HCT116 (cell line): ENCODE measurements around the gene ARHGAP31. TPM values are rescaled to one million over a fixed set of nuclear protein-coding genes. Genes with fewer than 3 reads are reported as not detected.

Experiments
- ATAC-seq: fragments of 200-7000 bp; cut with Tn5 transposase; 2 replicates; pipeline ENCODE4 v1.9.1; 2020; ENCODE audit warnings: mild to moderate bottlenecking, moderate library complexity
- BruUV-seq: library from RNA; stranded (reverse); fragments of 400-500 nt; replicated peaks from 2 replicates; lab custom pipeline; 2021; lab: Mats Ljungman, UMichigan
- CTCF ChIA-PET: fragments of 300-600 bp; sonication (Branson Sonifier 250); formaldehyde crosslinking; loops from one replicate; lab custom pipeline; 2021; ENCODE audit warnings: antibody characterized with exemption; lab: Charles Lee
- POLR2A ChIA-PET: fragments of 300-600, 350-600 bp; sonication (Branson Sonifier 250); formaldehyde crosslinking; loops from one replicate; lab custom pipeline; 2021; ENCODE audit warnings: antibody characterized with exemption; lab: Charles Lee
- RAD21 ChIA-PET, 2 experiments: fragments of 300-600 bp; sonication (Branson Sonifier 250); formaldehyde crosslinking; loops; one replicate each; lab custom pipeline; 2023; ENCODE audit warnings: low total read pairs in 2 of 2; ENCODE audit not compliant: uncharacterized antibody in 2 of 2, unreplicated experiment in 2 of 2, low non-redundant PET in 1 of 2; lab: Charles Lee
- DNase-seq: peaks from one replicate; pipeline ENCODE4 v3.0.0-alpha.2; 2010; ENCODE audit warnings: low read depth, low spot score
- H2AFZ ChIP-seq: fragments of 200-600 bp; shearing (Covaris generic), sonication (generic); 2 replicates; pipeline ENCODE4 v1.6.1; 2017; ENCODE audit warnings: low read depth, mixed run types, mixed read lengths, antibody characterized with exemption, low read length; ENCODE audit not compliant: poor library complexity, severe bottlenecking
- H3K27ac ChIP-seq: 2 replicates; pipeline ENCODE4 v1.5.1; 2012; ENCODE audit warnings: low read depth, low read length
- H3K27me3 ChIP-seq: fragments of 200-600 bp; sonication (generic); 2 replicates; pipeline ENCODE4 v1.6.1; 2016; ENCODE audit warnings: mixed run types, low read length, mixed read lengths; ENCODE audit not compliant: insufficient read depth
- H3K36me3 ChIP-seq, 2 experiments: fragments of 200-500 bp in 1 of 2; fragments of 200-600 bp in 1 of 2; sonication (Bioruptor generic) in 1 of 2; sonication (generic) in 1 of 2; 2 replicates each; pipeline versions ENCODE4 v1.5.1 to v1.6.1; 2014 to 2016; ENCODE audit warnings: low read length in 2 of 2, inconsistent platforms in 1 of 2, mixed read lengths in 1 of 2, mixed run types in 1 of 2; ENCODE audit not compliant: insufficient read depth in 2 of 2, control insufficient read depth in 1 of 2
- H3K4me1 ChIP-seq, 2 experiments: fragments of 200-600 bp in 1 of 2; sonication (generic) in 1 of 2; 2 replicates each; pipeline versions ENCODE4 v1.5.1 to v1.6.1; 2012 to 2017; ENCODE audit warnings: low read length in 2 of 2, inconsistent platforms in 1 of 2, mild to moderate bottlenecking in 1 of 2, mixed read lengths in 1 of 2, mixed run types in 1 of 2, moderate library complexity in 1 of 2; ENCODE audit not compliant: insufficient read depth in 2 of 2, control insufficient read depth in 1 of 2
- H3K4me2 ChIP-seq: fragments of 200-600 bp; sonication (generic); 2 replicates; pipeline ENCODE4 v1.6.1; 2017; ENCODE audit warnings: mixed run types, low read length, mixed read lengths
- H3K4me3 ChIP-seq, 2 experiments: fragments of 200-600 bp in 1 of 2; sonication (generic) in 1 of 2; replicated peaks in 1 of 2; 2 replicates each; pipeline ENCODE4 v1.5.1; 2011 to 2016; ENCODE audit warnings: low read length in 2 of 2, control low read depth in 1 of 2, low read depth in 1 of 2, mild to moderate bottlenecking in 1 of 2, mixed read lengths in 1 of 2, mixed run types in 1 of 2
- H3K79me2 ChIP-seq: fragments of 200-600 bp; sonication (generic); 2 replicates; pipeline ENCODE4 v1.6.1; 2017; ENCODE audit warnings: mild to moderate bottlenecking, mixed run types, low read length, moderate library complexity, mixed read lengths; ENCODE audit not compliant: insufficient read depth
- H3K9ac ChIP-seq: fragments of 200-600 bp; sonication (generic); 2 replicates; pipeline ENCODE4 v1.6.1; 2016; ENCODE audit warnings: low read length, mixed read lengths
- H3K9me2 ChIP-seq: fragments of 200-600 bp; sonication (generic), shearing (Covaris generic); 2 replicates; pipeline ENCODE4 v1.6.1; 2017; ENCODE audit warnings: mixed run types, mild to moderate bottlenecking, moderate library complexity; ENCODE audit not compliant: insufficient read depth
- H3K9me3 ChIP-seq, 2 experiments: fragments of 200-500 bp in 1 of 2; fragments of 200-600 bp in 1 of 2; sonication (Bioruptor generic) in 1 of 2; sonication (generic) in 1 of 2; 2 replicates each; pipeline ENCODE4 v1.6.1; 2014 to 2017; ENCODE audit warnings: low read length in 2 of 2, mixed read lengths in 2 of 2, inconsistent platforms in 1 of 2, low read depth in 1 of 2, mild to moderate bottlenecking in 1 of 2, mixed run types in 1 of 2, moderate library complexity in 1 of 2; ENCODE audit not compliant: control insufficient read depth in 1 of 2, insufficient read depth in 1 of 2
- H4K20me1 ChIP-seq: fragments of 200-600 bp; sonication (generic), shearing (Covaris generic); 2 replicates; pipeline ENCODE4 v1.6.1; 2017; ENCODE audit warnings: mixed run types, mild to moderate bottlenecking, moderate library complexity; ENCODE audit not compliant: insufficient read depth
- CBX3 ChIP-seq: IDR thresholded peaks from 2 replicates; pipeline ENCODE4 v1.6.1; 2012; ENCODE audit warnings: low read depth
- CEBPB ChIP-seq: IDR thresholded peaks from 2 replicates; pipeline ENCODE4 v1.6.1; 2012; ENCODE audit warnings: low read depth
- EZH2 ChIP-seq: fragments of 200-600 bp; sonication (generic); IDR thresholded peaks from 2 replicates; pipeline ENCODE4 v1.6.1; 2017; ENCODE audit warnings: antibody characterized with exemption, mixed run types
- EZH2phosphoT487 ChIP-seq: fragments of 200-600 bp; IDR thresholded peaks from 2 replicates; pipeline ENCODE4 v1.6.1; 2018; ENCODE audit warnings: antibody characterized with exemption, borderline replicate concordance
- FOSL1 ChIP-seq: IDR thresholded peaks from 2 replicates; pipeline ENCODE4 v1.6.1; 2012; ENCODE audit warnings: low read depth
- JUND ChIP-seq: IDR thresholded peaks from 2 replicates; pipeline ENCODE4 v1.6.1; 2012
- POLR2A ChIP-seq: IDR thresholded peaks from 2 replicates; pipeline ENCODE4 v1.7.0; 2011; ENCODE audit warnings: borderline replicate concordance; ENCODE audit not compliant: insufficient read depth, insufficient read length; ENCODE audit errors: extremely low read depth
- RAD21 ChIP-seq: IDR thresholded peaks from 2 replicates; pipeline ENCODE4 v1.6.1; 2012; ENCODE audit warnings: low read depth, mild to moderate bottlenecking
- SIN3A ChIP-seq: IDR thresholded peaks from 2 replicates; pipeline ENCODE4 v1.6.1; 2012; ENCODE audit warnings: low read depth
- SP1 ChIP-seq: IDR thresholded peaks from 2 replicates; pipeline ENCODE4 v1.6.1; 2012; ENCODE audit warnings: low read depth
- TCF7L2 ChIP-seq: IDR thresholded peaks from 2 replicates; pipeline ENCODE4 v1.7.0; 2011; ENCODE audit warnings: borderline replicate concordance, inconsistent platforms; ENCODE audit not compliant: insufficient read depth, insufficient read length; ENCODE audit errors: extremely low read depth
- YY1 ChIP-seq: IDR thresholded peaks from 2 replicates; pipeline ENCODE4 v1.6.1; 2011; ENCODE audit warnings: low read length, low read depth, moderate library complexity, mild to moderate bottlenecking; ENCODE audit not compliant: insufficient replicate concordance; ENCODE audit errors: extremely low read depth
- ZFX ChIP-seq: fragments of 450-650 bp; IDR thresholded peaks from 2 replicates; pipeline ENCODE4 v1.6.1; 2017
- intact Hi-C: fragments of 100-400 bp; cut with micrococcal nuclease; formaldehyde crosslinking; loops from 2 replicates; pipeline ENCODE4 v1.10.0; 2022
- total RNA-seq: library from RNA; stranded (reverse); gene quantifications from one replicate; pipeline ENCODE4 v1.2.1, GENCODE V29; 2021; ENCODE audit not compliant: unreplicated experiment
- TF ChIP-seq, protein P1 (sequence below), 3 experiments: fragments of 200-600 bp in 1 of 3; sonication (generic) in 1 of 3; IDR thresholded peaks in 2 of 3; conservative IDR thresholded peaks in 1 of 3; 2 replicates each; pipeline ENCODE4 v1.5.1; 2012 to 2017; ENCODE audit warnings: low read depth in 2 of 3, low read length in 2 of 3, antibody characterized with exemption in 1 of 3, borderline replicate concordance in 1 of 3, control low read depth in 1 of 3, mild to moderate bottlenecking in 1 of 3, mixed read lengths in 1 of 3, mixed run types in 1 of 3, moderate library complexity in 1 of 3; ENCODE audit not compliant: insufficient read depth in 1 of 3
- TF ChIP-seq, protein P2 (sequence below): IDR thresholded peaks from 2 replicates; pipeline ENCODE4 v1.6.1; 2012
- TF ChIP-seq, protein P3 (sequence below): IDR thresholded peaks from 2 replicates; pipeline ENCODE4 v1.6.1; 2011; ENCODE audit warnings: mild to moderate bottlenecking, low read length, moderate library complexity; ENCODE audit not compliant: insufficient replicate concordance; ENCODE audit errors: extremely low read depth

Gene ARHGAP31
- total RNA-seq, 1 experiment from 2014 or later: 0.93 TPM

DNA sequence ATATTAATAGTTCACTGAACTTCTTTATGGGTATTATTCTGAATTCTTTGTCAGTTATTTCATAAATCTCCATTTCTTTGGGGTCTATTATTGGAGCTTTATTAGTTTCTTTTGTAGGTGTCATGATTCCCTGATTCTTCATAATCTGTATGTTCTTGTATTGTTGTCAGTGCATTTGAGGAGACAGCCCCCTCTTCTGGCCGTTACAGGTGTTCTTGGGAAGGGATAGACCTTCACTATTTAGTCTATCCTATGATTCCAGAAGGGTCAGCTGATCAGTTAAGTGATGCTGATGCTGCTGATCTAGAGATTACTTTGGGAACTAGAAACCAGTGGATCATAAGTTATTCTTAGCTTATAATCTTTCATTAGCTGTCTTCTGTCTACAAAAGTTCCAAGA is 134.4 kb downstream of the ARHGAP31 start:
- H3K4me2 ChIP-seq: no peak overlapping the region
- CTCF ChIA-PET: no interaction called here
- no peak overlapping the region for H3K27ac ChIP-seq
- H3K79me2 ChIP-seq: no peaks in the 10 kb centered on the region
- H3K9ac ChIP-seq: no peak overlapping the region
- no peak overlapping the region for H2AFZ ChIP-seq
- peaks cover 32 to 40% of the 10 kb centered on the region in 2 experiments for H3K36me3 ChIP-seq
- H3K9me3 ChIP-seq: peaks cover 0 to 2% of the 10 kb centered on the region in 2 experiments; a peak in 2 of 4 replicates
- H3K9me2 ChIP-seq: no peaks in the 10 kb centered on the region
- H3K4me1 ChIP-seq: no peaks in the 10 kb centered on the region
- H3K4me3 ChIP-seq: no peak overlapping the region
- TF ChIP-seq EZH2phosphoT487: no peak
- no peak for TF ChIP-seq CBX3
- no peak for TF ChIP-seq CEBPB
- TF ChIP-seq EZH2: no peak
- no peak for TF ChIP-seq SP1
- no peak for TF ChIP-seq JUND
- TF ChIP-seq, protein P1, sequence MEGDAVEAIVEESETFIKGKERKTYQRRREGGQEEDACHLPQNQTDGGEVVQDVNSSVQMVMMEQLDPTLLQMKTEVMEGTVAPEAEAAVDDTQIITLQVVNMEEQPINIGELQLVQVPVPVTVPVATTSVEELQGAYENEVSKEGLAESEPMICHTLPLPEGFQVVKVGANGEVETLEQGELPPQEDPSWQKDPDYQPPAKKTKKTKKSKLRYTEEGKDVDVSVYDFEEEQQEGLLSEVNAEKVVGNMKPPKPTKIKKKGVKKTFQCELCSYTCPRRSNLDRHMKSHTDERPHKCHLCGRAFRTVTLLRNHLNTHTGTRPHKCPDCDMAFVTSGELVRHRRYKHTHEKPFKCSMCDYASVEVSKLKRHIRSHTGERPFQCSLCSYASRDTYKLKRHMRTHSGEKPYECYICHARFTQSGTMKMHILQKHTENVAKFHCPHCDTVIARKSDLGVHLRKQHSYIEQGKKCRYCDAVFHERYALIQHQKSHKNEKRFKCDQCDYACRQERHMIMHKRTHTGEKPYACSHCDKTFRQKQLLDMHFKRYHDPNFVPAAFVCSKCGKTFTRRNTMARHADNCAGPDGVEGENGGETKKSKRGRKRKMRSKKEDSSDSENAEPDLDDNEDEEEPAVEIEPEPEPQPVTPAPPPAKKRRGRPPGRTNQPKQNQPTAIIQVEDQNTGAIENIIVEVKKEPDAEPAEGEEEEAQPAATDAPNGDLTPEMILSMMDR (IDR thresholded peaks at IDR 0.05 in 2 of 3, conservative IDR thresholded peaks at IDR 0.05 in 1 of 3; ENCODE audit: borderline replicate concordance in 1 of 3, insufficient read depth in 1 of 3, low read depth in 2 of 3, low read length in 2 of 3): peak in 2 of 3 experiments; percentile 31 to 37; a peak in 3 of 6 replicates
- RAD21 ChIA-PET: no interaction called here
- no peaks in the 10 kb centered on the region for H3K27me3 ChIP-seq
- no peak for ATAC-seq
- POLR2A ChIA-PET: no interaction called here
- H4K20me1 ChIP-seq: no peaks in the 10 kb centered on the region
- intact Hi-C loops: no loop called here
- BruUV-seq: no TSS peak
- no peak for DNase-seq

DNA sequence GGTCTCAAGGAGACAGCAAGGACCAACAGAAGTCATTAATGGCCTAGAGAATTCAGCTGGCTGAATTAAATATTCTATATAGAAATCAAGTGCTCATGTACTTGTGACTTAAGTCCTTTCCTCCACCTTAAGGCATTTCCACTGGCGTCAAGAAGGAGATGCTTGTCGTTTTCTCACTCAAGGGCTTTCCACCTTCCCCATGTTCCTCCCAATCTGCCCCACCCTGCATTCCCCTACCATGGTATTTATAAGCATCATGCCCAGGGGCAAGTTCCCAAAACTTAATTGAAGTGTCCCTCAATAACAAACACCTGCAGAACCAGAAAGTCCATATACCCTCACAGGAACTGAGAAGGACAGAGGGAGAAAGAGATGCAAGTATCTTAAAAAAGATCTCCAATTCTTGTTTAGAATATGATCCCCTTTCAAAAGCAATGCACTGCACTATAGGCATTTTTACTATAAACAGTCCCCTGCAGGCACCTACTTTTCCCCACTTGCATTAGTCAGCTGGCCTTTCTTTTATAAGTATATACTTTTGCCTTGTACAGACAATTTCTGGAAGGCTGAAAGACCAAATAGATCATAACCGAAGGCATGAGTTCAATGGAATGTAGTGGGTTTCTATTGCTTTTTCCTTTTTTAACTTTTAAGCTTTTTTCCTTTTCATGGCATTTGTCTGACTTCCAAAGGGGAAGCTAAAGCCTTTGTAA is 139.6 kb downstream of the ARHGAP31 start:
- Histone ChIP-seq H3K27me3 (no peaks in the 10 kb centered on the region), H2AFZ (no peak overlapping the region), H3K4me3 (no peak overlapping the region), H3K9me2 (no peaks in the 10 kb centered on the region), H4K20me1 (no peaks in the 10 kb centered on the region), H3K79me2 (no peaks in the 10 kb centered on the region), H3K4me1 (no peaks in the 10 kb centered on the region), H3K27ac (no peak overlapping the region), H3K9ac (no peak overlapping the region), H3K36me3 (peaks cover 54 to 64% of the 10 kb centered on the region in 2 experiments), H3K9me3 (no peaks in the 10 kb centered on the region; a peak in 1 of 4 replicates), H3K4me2 (no peak overlapping the region)
- no TSS peak for BruUV-seq
- DNase-seq (no peak), ATAC-seq (no peak)
- RAD21 ChIA-PET: no interaction called here
- intact Hi-C loops: no loop called here
- POLR2A ChIA-PET: no interaction called here
- CTCF ChIA-PET: no interaction called here
- TF ChIP-seq EZH2: no peak
- TF ChIP-seq FOSL1: no peak
- TF ChIP-seq POLR2A: no peak
- TF ChIP-seq, protein P2, sequence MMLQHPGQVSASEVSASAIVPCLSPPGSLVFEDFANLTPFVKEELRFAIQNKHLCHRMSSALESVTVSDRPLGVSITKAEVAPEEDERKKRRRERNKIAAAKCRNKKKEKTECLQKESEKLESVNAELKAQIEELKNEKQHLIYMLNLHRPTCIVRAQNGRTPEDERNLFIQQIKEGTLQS: no peak
- TF ChIP-seq TCF7L2: no peak
- no peak for TF ChIP-seq SP1
- no peak for TF ChIP-seq CBX3
- no peak for TF ChIP-seq ZFX
- TF ChIP-seq RAD21: no peak
- TF ChIP-seq SIN3A: no peak
- TF ChIP-seq CEBPB: no peak
- TF ChIP-seq YY1: no peak
- TF ChIP-seq EZH2phosphoT487: no peak
- TF ChIP-seq, protein P3, sequence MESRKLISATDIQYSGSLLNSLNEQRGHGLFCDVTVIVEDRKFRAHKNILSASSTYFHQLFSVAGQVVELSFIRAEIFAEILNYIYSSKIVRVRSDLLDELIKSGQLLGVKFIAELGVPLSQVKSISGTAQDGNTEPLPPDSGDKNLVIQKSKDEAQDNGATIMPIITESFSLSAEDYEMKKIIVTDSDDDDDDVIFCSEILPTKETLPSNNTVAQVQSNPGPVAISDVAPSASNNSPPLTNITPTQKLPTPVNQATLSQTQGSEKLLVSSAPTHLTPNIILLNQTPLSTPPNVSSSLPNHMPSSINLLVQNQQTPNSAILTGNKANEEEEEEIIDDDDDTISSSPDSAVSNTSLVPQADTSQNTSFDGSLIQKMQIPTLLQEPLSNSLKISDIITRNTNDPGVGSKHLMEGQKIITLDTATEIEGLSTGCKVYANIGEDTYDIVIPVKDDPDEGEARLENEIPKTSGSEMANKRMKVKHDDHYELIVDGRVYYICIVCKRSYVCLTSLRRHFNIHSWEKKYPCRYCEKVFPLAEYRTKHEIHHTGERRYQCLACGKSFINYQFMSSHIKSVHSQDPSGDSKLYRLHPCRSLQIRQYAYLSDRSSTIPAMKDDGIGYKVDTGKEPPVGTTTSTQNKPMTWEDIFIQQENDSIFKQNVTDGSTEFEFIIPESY: no peak
